Measurements from ENCODE around the gene DHX30.
"Not testable (repeated sequence)": the region's sequence is repeated elsewhere in the genome, so short reads cannot be mapped to it uniquely, and the experiment has no call there.

DHX30 gene

DNA sequence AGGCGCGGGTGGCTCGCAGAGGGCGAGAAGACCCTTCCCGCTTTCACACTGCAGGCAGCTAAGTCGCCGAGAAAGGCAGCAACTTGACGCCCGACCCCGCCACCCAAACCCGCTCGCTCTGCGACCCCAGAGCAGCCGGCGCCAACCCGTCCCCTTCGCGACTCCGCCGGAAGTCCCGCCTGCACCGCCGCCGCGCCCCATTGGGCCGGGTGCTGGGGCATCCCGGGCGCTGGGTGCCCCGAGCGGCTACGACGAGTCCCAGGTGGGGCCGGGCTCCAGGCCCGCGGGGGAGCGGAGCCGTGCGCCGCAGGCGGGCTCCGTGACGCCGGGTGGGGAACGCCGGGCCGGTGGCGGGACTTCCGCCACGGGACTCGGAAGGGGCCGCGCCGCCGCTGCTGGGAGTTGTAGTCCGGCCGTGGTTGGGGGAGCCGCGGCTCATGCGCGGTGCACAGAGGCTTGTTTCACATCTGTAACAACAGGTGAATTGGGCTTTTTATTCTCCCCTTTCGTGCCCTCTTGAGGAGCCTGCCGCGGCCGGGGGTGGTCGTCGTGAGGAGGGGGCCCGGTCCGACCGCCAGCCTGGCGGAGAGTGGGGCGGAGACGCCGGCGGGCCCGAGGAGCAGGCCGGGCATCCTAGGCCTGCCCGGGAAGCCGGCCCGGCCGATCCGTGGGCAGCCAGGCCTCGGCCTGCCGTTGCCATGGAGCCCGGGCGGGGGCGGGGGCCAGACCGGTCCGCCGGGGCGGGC is at the start of gene DHX30:
TSS of gene DHX30 (plus strand) at position 405 of the 746 bp plus-strand sequence. CDS start 7,546 bp downstream, outside the sequence.
- TF ChIP-seq ZNF274 (IDR thresholded peaks at IDR 0.05; ENCODE audit: low read depth, low read length): no peak
- H3K4me3 ChIP-seq (ENCODE audit: low read length): peak within 1 kb of the TSS; percentile 93

GRCh38 chr3:47758261-47759025 is 44.5 kb upstream of the DHX30 start:
- no peak overlapping the region for H3K4me3 ChIP-seq (ENCODE audit: low read length)
- TF ChIP-seq ZNF274 (IDR thresholded peaks at IDR 0.05; ENCODE audit: low read depth, low read length): no peak

- not testable (repeated sequence) for H3K4me3 ChIP-seq (ENCODE audit: low read length)
Observed at GRCh38 chr3:47760207-47760606, 42.7 kb upstream of the DHX30 start.

GRCh38 chr3:47761046-47761445 is 41.9 kb upstream of the DHX30 start:
- no peak for TF ChIP-seq ZNF274 (IDR thresholded peaks at IDR 0.05; ENCODE audit: low read depth, low read length)
- H3K4me3 ChIP-seq (ENCODE audit: low read length): no peak overlapping the region

- H3K4me3 ChIP-seq (ENCODE audit: low read length): no peak overlapping the region
- TF ChIP-seq ZNF274 (IDR thresholded peaks at IDR 0.05; ENCODE audit: low read depth, low read length): no peak
Observed at GRCh38 chr3:47762233-47762632, 40.7 kb upstream of the DHX30 start.

DNA sequence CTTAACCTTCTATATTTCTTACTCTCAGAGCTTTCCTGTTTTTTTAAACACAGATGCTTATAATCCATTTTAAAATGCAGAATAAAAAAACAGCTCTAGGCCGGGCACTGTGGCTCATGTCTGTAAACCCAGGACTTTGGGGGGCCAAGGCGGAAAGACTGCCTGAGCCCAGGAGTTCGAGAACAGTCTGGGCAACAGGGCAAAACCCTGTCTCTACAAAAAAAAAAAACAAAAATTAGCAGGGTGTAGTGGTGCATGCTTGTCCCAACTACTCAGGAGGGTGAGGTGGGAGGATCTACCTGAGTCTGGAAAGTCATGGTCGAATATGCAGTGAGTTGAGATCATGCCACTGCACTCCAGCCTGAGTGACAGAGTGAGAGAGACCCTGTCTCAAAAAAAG is 36.8 kb upstream of the DHX30 start:
- H3K4me3 ChIP-seq (ENCODE audit: low read length): no peak overlapping the region
- TF ChIP-seq ZNF274 (IDR thresholded peaks at IDR 0.05; ENCODE audit: low read depth, low read length): no peak

- H3K4me3 ChIP-seq (ENCODE audit: low read length): no peak overlapping the region
- no peak for TF ChIP-seq ZNF274 (IDR thresholded peaks at IDR 0.05; ENCODE audit: low read depth, low read length)
Observed at GRCh38 chr3:47772047-47772446, 30.9 kb upstream of the DHX30 start.

- no peak overlapping the region for H3K4me3 ChIP-seq (ENCODE audit: low read length)
- TF ChIP-seq ZNF274 (IDR thresholded peaks at IDR 0.05; ENCODE audit: low read depth, low read length): no peak
Observed at GRCh38 chr3:47772788-47773187, 30.1 kb upstream of the DHX30 start.

DNA sequence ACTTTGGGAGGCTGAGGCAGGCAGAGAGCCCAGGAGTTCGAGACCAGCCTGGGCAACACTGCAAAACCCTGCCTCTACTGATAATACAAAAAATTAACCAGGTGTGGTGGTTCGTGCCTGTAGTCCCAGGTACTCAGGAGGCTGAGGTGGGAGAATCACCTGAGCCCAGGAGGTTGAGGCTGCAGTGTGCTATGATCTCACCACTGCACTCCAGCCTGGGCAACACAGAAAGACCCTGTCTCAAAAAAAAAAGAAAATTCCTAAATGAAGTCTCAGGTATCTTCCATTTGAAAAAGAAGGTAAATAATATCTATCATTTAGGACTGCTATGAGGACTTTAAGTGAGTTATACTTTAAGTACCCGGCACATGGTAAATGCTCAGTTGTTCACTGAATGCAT is 24.2 kb upstream of the DHX30 start:
- TF ChIP-seq ZNF274 (IDR thresholded peaks at IDR 0.05; ENCODE audit: low read depth, low read length): no peak

DNA sequence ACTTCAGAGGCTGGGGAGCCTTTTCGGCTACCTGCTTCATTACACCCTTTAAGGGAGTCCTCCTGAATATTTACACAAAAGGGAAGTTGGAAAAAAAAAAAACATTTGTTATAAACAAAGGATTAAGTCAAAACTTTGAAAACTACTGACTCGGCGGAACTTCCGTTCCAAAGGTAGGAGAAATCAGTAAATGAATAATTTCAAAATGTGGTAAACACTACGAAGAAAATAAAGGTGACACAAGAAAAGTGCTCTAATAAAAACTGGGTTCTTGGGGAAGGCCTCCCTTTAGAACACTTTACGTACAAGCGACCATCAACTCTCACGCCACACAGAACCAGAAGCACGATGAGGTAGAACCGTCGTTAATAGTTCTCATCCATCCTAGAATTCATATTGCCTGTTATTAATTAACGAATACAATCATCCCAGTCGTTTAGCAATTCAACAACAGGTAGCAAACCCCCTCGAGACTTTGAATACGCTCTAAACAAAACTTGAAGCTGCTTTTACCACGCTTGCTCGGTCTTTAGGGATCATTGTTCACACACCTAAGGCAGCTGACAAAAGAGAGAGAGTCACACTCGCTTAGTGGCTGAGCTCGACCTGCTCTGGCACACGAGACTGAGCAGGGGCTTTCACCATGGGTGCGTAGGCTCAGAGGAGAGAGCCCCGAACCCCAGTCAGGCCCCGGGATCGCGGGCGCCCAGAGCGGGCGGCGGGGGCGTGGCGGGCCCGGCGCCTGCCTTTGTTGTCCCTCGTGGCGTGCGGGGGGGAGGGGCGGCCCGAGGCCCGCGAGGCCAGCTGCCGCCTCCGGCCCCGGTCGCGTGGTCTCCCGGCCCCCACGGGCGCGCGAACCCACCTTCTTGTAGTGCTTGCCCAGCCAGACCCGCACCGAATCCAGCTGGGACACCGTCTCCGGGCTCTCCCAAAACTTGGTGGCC is 21.9 kb upstream of the DHX30 start:
- no peak for TF ChIP-seq ZNF274 (IDR thresholded peaks at IDR 0.05; ENCODE audit: low read depth, low read length)
- H3K4me3 ChIP-seq (ENCODE audit: low read length): peak overlapping the region; percentile 84

More for the DNA sequence above, 24.2 kb upstream of the DHX30 start:
- H3K4me3 ChIP-seq (ENCODE audit: low read length): no peak overlapping the region; the same call in 1 of the 2 replicates

DNA sequence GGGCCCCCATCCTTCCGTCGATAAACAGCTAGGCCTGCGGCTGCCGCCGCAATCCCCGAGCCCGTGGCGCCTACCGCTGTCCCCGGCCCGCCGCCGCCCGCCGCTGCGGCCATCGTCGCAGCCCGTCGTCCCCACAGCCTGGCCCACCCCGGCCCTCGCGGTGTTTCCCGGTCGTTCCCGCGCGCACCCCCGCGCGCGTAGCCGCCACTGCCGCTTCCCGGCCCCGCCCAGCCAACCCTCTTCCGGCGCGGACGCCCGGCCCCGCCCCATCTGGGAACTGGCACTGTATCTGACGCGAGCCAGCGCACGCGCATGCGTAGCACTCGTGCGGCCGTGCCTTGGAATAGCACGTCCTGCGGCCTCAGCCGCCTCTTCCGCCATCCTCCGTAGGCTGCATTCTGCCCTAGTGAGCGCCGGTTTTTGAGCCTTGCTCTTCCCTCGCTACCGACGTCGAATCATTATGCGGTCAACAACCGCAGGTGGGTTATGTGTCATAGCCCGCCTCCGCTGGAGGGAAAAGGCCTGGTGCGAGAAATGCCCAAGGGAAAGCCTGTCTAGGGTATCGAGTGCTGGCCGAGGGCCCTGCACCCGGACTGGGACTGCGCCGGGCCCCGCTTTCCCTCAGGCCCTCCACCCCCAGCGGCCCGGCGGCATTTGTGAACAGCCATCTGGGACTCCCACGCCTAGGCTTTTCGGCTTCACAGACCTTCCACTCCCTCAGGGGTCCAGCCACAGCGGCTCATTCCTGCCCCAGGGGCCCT is 21.1 kb upstream of the DHX30 start, which contains the start of gene SMARCC1:
TSS of gene SMARCC1 (minus strand) at position 209 of the 761 bp plus-strand sequence. CDS start at position 113, 96 bp downstream.
- peak within 1 kb of the TSS; percentile 84 for H3K4me3 ChIP-seq (ENCODE audit: low read length)
- TF ChIP-seq ZNF274 (IDR thresholded peaks at IDR 0.05; ENCODE audit: low read depth, low read length): no peak

DNA sequence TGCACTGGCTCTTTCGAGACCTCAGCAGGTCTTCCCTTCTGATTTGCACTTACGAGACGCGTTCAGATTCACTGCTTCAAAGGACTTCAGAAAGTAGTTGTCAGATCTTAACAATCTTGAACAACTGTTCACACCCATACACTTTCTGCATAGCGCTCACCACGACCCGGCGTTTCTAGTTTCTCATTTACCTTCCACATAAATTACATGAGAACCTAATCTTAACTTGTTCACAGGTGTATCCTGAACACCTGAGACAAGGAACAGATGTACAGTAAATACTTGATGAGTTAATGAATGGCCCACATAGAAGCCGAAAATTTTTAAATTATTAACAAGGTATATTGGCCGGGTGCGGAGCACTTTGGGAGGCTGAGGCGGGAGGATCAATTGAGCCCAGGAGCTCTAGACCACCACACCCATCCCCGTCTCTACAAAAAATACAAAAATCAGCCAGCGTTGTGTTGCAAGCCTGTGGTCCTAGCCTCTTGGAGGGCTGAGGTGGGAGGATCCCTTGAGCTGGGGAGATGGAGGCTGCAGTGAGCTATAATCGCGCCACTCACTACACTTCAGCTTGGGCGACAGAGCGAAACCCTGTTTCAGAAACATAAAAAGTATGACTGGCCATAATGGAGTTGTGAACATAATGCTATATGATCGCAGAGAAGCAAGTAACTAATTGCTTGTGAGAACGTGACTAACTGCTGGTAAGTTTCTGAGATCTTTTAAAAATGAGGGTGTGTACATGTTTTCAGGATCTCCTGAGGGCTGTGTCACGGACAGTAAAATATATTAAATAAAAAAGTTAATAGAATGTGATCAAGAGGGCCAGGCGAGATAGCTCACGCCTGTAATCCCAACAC is 20.3 kb upstream of the DHX30 start:
- TF ChIP-seq ZNF274 (IDR thresholded peaks at IDR 0.05; ENCODE audit: low read depth, low read length): no peak
- peak overlapping the region; percentile 70; the same call in 1 of the 2 replicates for H3K4me3 ChIP-seq (ENCODE audit: low read length)
